ENCODE data around the gene SPRTN.

DNA sequence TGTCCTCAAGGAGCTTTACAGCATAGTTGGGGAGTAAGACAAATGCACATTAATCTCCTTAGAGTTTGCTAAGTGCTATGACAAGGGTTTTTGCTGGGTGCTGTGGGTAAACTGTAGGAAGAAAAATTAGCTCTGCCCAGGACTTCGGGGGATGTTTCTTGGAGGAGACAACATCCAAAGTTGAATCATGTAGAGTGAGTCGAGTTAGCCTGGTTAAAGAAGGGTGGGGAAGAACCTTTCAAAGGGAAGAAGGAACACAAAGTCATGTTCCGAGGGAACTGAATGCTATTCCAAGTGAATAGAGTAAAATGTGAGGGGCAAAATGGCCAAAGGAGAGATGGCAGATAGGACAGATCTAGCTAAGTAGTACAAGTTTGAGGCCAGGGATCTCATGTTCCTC lies 17.1 kb downstream of the SPRTN start:
- no peak for TF ChIP-seq POLR2AphosphoS5 (IDR thresholded peaks at IDR 0.05; ENCODE audit: low read depth, low read length)
- TF ChIP-seq EZH2phosphoT487 (IDR thresholded peaks at IDR 0.05; ENCODE audit: borderline replicate concordance), result no peak
- TF ChIP-seq, protein P1, sequence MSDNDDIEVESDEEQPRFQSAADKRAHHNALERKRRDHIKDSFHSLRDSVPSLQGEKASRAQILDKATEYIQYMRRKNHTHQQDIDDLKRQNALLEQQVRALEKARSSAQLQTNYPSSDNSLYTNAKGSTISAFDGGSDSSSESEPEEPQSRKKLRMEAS (IDR thresholded peaks at IDR 0.05), result no peak
